Measurements from ENCODE around the gene XAB2.

XAB2 gene

DNA sequence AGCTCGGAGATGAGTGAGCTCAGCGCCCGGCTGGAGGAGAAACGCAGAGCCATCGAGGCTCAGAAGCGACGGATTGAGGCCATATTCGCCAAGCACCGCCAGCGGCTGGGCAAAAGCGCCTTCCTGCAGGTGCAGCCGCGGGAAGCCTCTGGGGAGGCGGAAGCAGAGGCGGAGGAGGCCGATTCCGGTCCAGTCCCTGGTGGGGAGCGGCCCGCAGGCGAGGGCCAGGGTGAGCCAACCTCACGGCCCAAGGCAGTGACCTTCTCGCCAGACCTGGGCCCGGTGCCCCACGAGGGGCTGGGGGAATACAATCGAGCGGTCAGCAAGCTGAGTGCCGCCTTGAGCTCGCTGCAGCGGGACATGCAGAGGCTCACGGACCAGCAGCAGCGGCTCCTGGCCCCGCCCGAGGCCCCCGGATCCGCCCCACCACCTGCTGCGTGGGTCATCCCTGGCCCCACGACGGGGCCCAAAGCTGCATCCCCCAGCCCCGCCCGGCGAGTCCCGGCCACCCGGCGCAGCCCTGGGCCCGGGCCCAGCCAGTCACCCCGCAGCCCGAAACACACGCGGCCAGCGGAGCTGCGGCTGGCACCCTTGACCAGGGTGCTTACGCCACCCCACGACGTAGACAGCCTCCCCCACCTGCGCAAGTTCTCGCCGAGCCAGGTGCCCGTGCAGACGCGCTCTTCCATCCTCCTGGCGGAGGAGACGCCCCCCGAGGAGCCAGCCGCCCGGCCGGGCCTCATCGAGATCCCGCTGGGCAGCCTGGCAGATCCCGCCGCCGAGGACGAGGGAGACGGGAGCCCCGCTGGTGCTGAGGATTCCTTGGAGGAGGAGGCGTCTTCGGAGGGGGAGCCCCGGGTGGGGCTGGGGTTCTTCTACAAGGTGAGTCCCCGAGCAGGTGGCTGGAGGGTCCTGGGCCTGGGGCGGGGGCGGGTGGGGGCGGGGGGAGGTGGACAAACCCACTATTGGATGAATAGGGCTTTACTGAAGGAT is 16.8 kb downstream of the XAB2 start:
- in situ Hi-C loops (cut with HindIII; ENCODE audit: low sequenced_read_pairs): no loop called here

DNA sequence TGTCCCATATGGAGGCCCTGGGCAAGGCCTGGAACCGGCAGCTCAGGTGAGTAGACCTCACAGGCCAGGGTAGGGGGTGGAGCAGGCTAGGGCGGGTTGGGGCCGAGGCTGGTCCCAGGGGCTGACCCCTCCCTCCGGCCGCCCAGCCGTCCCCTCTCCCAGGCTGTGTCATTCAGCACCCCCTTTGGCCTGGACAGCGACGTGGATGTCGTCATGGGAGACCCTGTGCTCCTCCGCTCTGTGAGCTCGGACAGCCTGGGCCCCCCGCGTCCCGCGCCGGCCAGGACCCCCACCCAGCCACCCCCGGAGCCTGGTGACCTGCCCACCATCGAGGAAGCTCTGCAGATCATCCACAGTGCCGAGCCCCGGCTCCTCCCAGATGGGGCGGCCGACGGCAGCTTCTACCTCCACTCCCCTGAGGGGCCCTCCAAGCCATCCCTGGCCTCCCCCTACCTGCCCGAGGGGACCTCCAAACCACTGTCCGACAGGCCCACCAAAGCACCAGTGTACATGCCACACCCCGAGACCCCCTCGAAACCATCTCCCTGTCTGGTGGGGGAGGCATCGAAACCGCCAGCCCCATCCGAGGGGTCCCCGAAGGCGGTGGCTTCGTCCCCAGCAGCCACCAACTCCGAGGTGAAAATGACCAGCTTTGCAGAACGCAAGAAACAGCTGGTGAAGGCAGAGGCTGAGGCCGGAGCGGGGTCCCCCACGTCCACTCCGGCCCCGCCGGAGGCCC is 17.6 kb downstream of the XAB2 start:
- in situ Hi-C loops (cut with HindIII; ENCODE audit: low sequenced_read_pairs): no loop called here

DNA sequence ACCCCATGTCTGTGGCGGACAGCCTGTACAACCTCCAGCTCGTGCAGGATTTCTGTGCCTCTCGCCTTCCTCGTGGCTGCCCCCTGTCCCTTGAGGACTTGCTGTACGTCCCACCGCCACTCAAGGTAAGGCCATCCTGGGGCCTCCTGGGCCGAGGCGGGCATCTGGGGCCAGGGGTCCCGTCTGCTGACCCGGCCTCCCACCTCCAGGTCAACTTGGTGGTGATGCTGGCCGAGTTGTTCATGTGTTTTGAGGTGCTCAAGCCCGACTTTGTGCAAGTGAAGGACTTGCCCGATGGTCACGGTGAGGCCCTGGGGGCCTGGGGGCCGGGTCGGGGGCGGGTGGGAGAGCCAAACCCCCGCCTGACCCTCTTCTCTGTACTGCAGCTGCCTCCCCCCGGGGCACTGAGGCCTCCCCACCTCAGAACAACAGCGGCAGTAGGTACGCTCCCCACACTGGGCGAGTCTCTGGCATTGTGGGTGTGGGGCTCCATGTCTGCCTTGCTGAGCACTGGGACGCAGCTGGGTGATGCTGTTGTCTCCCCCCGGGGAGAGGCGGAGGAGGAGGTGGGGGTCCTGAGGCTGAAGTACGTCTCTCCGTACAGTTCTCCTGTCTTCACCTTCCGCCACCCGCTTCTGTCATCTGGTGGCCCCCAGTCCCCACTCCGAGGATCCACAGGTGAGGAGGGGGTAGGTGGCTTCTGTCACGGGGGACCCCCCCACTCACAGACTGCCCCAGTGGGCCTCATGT is 18.7 kb downstream of the XAB2 start:
- in situ Hi-C loops (cut with HindIII; ENCODE audit: low sequenced_read_pairs): no loop called here

DNA sequence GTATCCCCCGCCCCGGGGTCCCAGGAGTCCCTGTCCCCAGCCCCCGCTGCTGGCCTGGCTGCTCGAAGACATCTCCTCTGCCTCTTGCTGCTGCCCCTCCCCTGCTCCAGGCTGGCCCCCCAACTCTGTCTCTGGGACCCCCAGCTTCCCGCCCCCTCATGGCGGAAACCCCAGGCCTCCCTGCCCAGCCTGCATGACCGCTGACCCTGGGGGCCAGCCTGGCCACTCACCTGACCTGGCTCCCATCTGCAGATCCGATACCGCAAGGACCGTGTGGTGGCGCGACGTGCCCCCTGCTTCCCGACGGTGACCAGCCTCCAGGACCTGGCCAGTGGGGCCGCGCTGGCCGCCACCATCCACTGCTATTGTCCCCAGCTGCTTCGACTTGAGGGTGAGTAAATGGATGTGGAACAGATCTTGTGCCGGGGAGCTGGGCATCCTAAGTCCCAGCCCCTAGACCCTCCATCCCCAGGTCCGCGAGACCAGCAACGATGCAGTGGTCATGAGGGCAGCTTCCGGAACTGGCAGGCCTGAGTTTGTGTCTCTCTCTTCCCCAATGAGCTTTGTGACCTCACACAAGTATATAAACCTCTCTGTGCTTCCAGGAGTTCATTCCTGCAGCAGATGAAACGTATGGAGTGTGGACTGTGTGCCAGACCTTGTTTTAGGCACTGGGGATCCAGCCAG is 21.3 kb downstream of the XAB2 start:
- in situ Hi-C loops (cut with HindIII; ENCODE audit: low sequenced_read_pairs): no loop called here

DNA sequence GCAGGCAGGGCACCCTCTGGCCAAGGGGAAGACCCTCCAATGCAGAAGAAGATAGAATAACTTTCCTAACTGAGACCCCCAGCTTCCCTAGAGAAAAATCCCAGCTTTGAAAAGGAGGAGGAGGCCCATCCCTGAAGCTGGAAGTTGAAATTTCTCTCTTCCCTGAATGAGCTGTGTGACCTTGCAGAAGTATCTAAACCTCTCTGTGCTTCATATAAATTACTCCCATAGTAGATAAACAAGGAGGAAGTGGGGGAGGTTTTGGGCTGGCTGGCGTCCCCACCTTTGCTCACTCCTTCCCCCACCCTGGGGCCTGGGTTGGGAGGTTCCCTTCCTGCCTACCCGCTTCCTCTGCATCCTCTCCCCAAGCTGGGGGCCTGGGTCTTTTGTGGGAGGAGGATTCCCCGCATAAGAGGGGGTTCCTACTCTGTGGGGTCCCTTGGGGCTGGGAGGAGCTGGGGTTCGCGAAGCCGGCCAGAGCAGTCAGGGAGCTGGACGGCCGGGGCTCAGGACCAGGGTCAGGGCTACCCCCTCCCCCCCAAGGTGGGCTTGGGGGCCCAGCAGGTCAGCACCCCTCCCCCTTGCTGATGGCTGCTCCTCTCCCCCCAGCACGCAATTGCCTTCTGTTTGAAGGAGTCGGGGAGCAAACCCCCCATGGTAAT is 22.0 kb downstream of the XAB2 start:
- in situ Hi-C loops (cut with HindIII; ENCODE audit: low sequenced_read_pairs): no loop called here

DNA sequence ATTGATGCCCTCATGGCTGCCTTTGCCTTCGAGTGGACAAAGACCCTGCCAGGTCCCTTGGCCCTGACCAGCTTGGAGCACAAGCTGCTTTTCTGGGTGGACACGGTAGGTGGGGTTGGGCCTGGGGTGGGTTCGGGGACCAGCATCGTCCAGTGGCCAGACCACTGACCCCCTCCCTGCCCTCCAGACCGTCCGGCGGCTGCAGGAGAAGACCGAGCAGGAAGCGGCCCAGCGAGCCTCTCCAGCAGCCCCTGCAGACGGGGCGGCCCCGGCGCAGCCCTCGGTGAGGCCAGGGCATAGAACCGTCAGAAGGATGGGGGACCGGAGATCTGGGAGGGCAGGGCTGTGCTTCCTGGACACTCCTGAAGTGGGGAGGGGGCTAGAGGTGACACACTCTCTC is 23.1 kb downstream of the XAB2 start:
- in situ Hi-C loops (cut with HindIII; ENCODE audit: low sequenced_read_pairs): no loop called here

DNA sequence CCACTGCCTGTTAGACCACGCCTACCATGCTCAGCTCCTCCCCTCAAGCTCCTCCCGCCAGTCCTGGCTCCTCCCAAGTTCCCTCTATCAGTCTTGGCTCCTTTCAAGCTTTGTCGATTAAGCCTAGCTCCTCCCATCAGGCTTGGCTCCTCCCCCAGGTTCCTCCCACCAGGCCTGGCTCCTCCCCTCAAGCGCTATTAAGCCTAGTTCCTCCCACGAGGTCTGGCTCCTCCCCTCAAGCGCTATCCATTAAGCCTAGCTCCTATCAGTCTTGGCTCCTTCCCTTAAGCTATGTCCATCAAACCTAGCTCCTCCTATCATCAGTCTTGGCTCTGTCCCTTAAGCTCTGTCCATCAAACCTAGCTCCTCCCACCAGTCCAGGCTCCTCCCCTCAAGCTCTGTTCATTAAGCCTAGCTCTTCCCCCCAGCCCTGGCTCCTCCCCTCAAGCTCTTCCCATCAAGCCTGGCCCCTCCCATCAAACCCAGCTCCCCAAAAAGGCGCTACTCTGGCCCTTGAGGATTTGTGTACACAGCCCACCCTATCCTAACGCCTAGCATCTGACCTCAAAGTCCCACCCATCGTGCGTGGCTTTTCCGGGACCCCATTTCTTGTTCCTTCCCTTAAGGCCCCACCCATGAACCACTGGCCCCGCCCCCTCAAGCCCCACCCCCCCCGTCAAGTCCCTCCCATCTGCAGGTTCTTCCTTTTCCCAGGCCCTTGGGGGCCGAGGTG is 23.7 kb downstream of the XAB2 start:
- in situ Hi-C loops (cut with HindIII; ENCODE audit: low sequenced_read_pairs): no loop called here

DNA sequence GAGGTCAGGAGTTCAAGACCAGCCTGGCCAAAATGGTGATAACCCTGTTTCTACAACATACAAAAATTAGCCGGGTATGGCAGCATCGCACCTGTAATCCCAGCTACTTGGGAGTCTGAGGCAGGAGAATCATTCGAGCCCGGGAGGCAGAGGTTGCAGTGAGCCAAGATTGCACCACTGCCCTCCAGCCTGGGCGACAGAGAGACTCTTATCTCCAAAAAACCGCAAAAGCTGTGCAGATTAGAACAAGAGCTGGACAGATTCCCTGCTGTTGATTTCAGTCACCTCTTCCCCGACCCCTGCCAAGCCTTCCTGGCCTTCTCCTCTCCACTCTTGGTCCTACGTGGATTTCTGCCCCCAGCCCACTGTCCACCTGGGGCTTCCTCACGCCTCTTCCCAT is 25.4 kb downstream of the XAB2 start:
- in situ Hi-C loops (cut with HindIII; ENCODE audit: low sequenced_read_pairs): no loop called here

DNA sequence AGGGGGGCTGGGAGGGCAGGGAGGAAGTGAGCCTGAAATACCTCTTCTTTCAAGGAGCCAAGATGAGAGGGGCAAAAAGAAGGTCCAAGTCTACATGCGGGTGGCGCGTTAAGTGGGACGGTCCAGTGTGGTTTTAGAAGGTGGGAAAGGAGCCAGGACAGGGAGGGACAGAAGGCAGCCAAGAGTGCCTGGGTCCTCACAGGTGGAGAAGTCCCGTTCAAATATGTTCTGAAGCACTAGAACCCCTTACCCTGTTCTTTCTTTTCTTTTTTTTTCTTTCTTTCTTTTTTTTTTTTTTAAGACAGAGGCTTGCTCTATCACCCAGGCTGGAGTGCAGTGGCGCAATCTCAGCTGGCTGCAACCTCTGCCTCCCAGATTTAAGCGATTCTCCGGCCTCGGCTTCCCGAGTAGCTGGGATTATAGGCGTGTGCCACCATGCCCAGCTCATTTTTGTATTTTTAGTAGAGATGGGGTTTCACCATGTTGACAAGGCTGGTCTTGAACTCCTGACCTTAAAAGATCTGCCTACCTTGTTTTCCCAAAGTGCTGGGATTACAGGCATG is 26.3 kb downstream of the XAB2 start:
- in situ Hi-C loops (cut with HindIII; ENCODE audit: low sequenced_read_pairs): no loop called here

DNA sequence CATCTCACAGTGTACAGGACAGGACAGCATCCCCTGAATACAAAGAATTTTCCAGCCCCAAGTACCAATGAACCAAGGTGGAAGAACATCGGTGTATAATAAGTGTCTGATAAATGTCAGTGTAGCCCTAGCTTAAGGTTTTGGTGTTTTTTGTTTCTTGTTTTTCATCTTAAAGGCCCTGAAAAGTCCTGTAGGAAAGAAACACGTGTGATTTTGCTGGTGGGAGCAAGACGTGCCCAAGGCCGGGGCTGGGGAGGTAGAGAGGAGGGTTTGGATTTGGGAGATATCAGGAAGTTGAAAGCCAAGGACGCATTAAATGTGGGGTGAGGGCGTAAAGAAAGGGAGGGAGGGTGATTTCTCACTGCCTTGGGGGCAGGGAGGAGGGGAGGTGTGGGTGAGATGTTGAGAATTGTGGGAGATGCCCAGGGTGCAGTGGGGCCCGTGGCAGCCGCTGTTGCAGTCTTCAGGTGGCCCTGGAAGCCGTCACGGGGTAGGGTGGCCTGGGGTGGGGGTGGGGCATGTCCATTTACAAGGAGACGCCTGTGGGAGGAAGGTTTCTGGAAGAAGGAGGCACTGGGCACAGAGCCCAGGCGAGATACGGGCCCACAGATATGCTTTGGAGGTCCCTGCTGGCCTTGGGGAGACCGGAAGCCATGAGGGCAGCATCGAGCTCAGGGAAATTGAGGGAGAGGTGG is 27.0 kb downstream of the XAB2 start:
- in situ Hi-C loops (cut with HindIII; ENCODE audit: low sequenced_read_pairs): no loop called here

DNA sequence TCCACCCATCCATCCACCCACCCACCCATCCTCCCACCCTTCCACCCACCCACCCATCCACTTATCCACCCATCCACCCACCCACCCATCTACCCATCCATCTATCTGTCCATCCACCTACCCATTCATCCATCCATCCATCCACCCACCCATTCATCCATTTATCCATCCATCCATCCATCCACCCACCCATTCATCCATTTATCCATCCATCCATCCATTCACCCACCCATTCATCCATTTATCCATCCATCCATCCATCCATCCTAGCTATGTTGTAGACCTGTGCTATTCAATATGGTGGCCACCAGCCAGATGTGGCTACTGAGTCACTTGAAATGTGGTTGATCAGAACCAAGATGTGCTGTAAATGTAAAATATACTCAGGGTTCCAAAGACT is 28.6 kb downstream of the XAB2 start:
- in situ Hi-C loops (cut with HindIII; ENCODE audit: low sequenced_read_pairs): no loop called here

DNA sequence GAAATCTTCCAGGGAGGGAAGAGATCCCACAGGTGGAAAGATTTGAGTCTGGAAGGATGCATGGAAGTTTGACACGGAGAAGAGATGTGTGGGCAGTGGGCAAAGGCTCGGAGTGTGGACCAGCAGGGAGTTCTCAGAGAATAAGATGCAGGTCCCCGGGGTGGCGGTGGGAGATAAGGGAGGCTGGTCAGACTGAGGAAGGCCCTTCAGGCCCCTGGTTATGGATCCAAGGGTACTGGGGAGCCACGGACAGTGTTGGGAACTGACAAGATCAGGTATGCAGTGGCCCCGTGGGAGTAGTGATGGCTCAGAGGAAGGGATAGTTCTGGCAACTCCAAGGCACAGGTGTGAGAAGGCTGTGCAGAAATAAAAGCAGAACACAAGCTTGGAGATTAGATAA is 31.2 kb downstream of the XAB2 start:
- in situ Hi-C loops (cut with HindIII; ENCODE audit: low sequenced_read_pairs): no loop called here

DNA sequence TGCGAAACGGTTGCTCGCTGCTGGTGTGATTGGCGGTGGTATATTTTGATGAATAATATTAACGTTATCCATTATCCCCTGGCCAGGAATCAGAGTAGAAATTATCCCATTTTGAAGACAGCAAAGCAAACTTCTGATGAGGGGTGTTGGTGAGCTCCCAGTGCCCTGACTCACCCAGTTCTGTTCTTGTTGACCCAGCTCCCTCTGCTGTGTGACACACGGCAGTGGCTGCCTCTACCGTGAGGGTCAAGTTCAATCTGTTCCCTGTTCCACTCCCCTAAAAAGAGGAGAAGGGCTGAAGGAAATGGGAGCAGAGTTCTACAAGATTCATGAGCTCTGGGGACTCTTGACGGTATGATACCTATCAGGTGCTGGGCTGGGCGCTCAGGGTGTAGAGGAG is 31.7 kb downstream of the XAB2 start:
- in situ Hi-C loops (cut with HindIII; ENCODE audit: low sequenced_read_pairs): no loop called here

DNA sequence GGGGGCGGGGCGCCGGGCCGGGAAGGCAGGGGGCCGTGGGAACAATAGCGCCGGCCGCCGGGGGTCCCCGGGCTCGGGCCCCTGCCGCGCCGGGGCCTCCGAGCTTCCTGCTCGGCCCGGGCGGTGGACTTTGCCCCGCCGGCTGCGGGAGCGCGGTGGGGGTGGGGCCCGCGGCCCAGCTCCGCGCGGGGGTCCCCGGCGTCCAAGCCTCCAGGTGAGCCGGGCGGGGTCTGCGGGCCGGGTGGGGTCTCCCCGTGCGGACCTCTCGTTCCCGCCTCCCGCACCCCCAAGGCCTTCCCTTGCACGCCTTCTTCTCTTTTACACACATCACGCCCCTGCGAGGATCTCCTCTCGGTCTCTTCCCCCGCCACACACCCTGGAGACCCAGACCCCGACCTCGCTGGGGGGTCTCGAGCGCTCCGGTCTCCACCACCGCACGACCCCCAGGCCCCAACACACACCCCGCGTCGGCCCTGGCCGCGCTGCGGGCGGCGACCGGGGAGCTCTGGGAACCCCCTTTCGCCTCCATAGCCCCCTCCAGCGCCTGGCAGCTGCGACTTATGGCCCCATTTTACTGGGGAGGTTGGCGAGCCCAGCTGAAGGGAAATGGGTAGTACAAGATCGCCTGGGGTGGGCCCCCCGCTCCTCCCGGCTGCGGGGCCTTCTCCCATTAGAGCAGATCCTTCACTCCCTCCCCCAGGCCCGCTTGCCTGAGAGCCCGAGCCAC is 33.0 kb downstream of the XAB2 start:
- in situ Hi-C loops (cut with HindIII; ENCODE audit: low sequenced_read_pairs): no loop called here

DNA sequence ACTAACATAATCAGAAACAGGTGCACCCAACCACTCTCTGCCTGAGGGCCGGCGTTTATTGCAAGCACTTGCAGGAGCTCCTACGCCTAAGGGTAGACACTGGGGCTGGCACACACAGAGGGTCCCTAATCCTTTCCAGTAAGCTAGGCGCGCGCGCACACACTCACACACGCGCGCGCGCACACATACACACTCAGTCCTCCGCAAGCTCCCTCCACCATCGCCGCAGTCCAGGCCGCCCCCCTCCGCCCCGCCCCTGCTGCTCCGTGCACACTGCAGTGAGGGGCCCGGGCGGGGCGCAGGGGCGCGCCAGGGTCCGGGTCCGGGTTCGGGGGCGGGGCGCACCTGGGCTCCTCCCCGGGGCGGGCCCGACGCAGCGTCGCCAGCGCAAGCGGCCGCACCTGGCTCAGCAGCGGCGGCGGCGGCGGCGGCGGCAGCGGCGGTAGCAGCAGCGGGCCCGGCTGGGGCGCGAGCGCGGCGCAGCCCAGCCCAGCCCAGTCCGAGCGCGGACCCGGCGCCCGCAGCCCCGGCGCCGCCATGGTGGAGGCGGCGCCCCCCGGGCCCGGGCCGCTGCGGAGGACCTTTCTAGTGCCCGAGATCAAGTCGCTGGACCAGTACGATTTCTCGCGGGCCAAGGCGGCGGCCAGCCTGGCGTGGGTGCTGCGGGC is 33.7 kb downstream of the XAB2 start, which contains the start of gene CAMSAP3:
Gene CAMSAP3 (plus strand): TSS at position 398 of the 668 bp plus-strand sequence. CDS start 140 bp downstream, at position 538.
- in situ Hi-C loops (cut with HindIII; ENCODE audit: low sequenced_read_pairs): no loop called here

DNA sequence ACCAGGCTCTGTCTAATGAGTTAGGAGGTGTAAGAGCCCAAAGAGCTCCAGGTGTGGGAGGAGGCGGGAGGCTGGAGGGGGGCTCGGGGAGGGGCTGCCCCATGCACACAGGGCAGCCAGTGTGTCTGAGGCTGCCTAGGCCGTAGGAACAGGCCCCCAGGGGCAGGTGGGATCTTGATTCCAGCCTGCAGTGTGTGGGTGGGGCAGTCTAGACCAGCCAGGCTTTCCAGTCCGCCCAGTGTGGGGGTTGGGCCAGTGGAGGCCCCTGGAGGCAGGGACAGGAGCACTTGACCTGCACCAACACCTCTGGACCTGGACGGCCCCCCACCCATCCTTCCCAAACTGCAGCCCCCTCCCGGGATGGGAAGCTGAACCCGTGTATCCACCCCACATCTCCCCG is 39.1 kb downstream of the XAB2 start:
- in situ Hi-C loops (cut with HindIII; ENCODE audit: low sequenced_read_pairs): no loop called here

DNA sequence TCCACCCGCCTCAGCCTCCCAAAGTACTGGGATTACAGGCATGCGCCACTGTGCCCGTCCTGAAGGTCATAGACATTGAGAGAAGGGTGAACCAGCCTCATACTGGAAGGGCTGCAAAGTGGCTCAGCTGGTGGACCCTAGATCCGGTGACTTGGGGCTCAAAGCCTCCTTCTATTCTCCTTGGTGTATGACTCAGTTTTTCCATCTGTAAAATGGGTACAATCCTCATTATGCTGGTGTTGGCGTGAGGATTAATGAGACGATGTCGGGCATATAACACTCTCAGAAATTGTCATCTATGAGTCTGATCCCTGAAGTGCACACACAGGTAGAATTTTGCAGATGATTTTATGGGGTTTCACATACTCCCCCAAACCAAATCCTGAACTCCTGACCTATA is 39.5 kb downstream of the XAB2 start:
- in situ Hi-C loops (cut with HindIII; ENCODE audit: low sequenced_read_pairs): no loop called here

All from DLD1 (cell line).